G401 (cell line): ENCODE measurements around the gene CNBD2. TPM values are rescaled to one million over a fixed set of nuclear protein-coding genes. Genes with fewer than 3 reads are reported as not detected.
A peak's percentile ranks its signal among the peaks of the same experiment; 100 is the strongest.
"Not testable (repeated sequence)": the region's sequence is repeated elsewhere in the genome, so short reads cannot be mapped to it uniquely, and the experiment has no call there.

ENCODE experiments used
- DNase-seq: peaks from one replicate; pipeline ENCODE4 v3.0.0-alpha.2; 2015; ENCODE audit warnings: low spot score
- in situ Hi-C: cut with HindIII; loops from 2 replicates; pipeline ENCODE4 v1.10.0; 2016; ENCODE audit warnings: low sequenced_read_pairs, mixed read lengths
- total RNA-seq: library from RNA; depleted of rRNA; stranded (reverse); fragments of >200 nt; shearing (Covaris generic); gene quantifications from 2 replicates; pipeline ENCODE4 v1.2.3, GENCODE V29; 2014

Gene CNBD2
- total RNA-seq, 1 experiment from 2014 or later = 8.6 TPM

DNA sequence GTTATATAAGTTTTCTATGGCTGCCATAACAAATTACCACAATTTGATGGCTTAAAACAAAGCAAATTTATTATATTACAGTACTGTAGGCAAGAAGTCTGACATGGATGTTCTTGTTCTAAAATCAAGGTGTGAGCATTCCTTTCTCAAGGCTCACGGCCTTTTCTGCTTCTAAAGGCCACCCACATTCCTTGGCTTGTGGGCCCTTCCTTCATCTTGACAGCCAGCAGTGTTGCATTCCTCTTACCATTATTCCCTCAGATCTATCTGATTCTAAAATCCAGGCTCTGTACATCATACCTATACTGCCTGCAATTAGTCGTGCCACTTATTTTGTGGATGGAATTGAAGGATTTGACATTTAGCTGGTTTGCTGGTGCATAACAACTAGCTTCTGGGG is 3.6 kb downstream of the CNBD2 start:
- DNase-seq = no peak
- in situ Hi-C loops = no loop called here

DNA sequence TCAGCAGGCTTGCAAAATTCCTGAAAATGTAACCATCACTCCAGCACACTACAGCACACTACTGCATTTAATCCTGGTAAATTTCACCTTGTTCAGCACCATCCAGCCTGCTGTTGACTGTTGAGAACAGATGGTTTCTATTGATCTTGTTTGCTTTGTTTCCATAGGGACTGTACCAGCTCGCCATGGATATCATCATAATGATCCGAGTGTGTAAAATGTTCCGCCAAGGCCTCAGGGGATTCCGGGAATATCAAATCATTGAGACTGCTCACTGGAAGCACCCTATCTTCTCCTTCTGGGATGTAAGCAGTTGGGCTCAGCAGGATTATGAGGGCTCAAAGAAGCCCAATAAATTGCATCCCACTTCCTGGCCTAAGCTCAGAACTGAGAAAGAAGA is 4.1 kb downstream of the CNBD2 start:
- no peak for DNase-seq

DNA sequence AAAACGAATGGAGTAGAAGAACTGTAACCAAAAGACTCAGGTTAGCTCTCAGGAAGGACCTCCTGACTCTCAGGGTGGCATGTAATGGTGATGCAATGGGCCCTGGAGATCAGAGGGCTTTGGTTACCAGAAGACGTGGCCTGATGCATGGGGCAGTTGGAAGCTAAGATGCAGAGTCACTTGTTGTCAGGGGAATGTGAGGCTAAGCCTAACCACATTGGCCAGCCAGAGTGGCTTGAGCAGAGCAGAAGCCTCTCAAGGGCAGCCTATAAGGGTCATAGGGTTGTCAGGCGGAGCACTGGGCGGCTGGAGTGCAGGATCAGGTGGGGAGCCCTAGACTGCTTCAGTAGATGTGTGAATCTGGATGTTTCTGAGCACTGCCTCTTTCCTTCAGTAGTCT is 5.9 kb downstream of the CNBD2 start:
- DNase-seq = no peak
- in situ Hi-C loops = no loop called here

More for the DNA sequence above, 4.1 kb downstream of the CNBD2 start:
- in situ Hi-C loops = no loop called here

DNA sequence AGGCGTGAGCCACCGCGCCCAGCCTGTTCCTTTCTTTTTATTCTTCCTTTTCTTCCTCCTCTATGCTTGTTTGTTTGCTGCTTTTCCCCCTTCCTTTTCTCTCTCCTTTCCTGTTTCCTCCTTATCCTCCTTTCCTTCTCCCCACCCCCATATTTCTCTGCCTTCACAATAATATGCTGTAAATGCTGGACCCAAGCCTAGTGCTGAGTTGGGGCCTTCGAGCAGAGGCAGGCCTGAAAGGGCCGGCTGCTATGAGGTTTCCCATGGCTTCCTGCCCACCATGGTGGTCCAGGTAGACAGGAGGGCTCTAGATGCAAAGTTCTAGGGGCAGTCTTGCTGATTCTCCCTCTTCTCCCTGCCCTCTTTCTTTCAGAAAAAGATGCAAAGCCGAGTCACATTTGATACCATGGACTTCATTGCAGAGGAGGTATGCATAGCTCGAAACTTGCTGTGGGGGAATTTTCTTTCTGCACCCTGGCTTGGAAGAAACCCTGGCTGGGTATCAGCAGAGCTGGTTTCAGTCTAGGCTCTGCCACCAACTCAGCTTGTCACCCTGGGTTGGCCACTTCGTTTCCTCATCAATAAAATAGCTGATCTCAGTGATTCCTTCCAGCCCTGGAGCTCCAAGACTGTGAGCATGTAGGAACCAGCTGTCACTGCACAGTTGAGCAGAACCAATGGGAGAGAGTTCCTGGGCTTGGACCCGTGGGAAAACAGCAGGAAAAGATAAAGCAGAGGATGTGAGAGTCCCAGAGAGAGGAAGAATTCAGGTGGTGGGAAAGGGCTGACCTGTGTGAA is 7.4 kb downstream of the CNBD2 start:
- in situ Hi-C loops = no loop called here

DNA sequence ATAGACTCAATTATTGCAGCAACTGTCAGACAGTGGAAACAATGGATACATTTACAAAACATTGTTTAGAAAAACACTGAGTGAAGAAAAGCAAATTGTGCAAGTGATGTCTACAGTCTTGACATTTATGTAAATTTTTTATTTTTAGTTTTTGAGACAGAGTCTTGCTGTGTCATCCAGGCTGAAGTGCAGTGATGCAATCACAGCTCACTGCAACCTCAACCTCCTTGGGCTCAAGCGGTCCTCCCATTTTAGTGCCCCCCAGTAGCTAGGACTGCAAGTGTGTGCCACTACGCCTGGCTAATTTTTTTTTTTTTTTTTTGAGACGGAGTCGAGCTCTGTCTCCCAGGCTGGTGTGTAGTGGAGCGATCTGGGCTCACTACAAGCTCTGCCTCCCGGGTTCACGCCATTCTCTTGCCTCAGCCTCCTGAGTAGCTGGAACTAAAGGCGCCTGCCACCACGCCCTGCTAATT is 9.7 kb downstream of the CNBD2 start:
- in situ Hi-C loops = no loop called here
- no peak for DNase-seq

More for the DNA sequence above, 7.4 kb downstream of the CNBD2 start:
- DNase-seq = no peak

DNA sequence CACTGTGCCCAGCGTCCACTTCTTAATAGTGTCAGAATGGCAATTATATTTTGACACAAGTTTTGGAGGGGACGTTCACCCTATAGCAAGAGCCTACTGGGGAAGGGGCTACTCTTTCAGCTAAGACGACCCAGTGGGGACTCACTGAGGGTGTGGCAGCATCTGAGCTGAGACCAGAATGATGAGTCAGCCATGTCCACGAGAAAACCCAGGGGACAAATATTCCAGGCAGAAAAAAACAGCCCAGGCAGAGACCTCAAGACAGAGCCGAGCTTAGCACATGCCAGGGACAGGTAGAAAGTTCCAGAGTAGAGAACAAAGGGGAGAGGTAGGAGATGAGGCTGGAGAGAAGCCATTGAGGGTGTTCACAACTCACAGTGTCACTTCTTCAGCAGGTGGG is 11.2 kb downstream of the CNBD2 start:
- in situ Hi-C loops = no loop called here
- no peak for DNase-seq

DNA sequence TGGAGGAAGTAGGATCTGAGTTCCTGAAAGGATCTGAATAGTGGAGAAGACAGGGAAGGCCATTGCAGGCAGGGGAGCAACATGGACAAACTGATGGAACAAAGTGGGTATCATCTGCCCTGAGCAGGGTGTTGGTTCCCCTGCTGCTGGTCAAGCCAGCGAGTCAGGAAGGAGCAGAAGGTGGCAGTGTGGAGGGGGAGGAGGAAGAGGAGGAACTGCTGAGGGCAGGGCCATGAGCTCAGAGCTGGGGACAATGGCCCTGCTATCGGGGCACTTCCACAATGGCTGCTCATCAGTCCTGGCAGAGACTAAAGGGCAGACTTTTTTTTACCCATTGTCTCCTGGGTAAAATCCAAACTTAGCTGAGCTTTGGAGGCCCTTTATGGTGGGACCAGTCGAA is 13.6 kb downstream of the CNBD2 start:
- in situ Hi-C loops = no loop called here

DNA sequence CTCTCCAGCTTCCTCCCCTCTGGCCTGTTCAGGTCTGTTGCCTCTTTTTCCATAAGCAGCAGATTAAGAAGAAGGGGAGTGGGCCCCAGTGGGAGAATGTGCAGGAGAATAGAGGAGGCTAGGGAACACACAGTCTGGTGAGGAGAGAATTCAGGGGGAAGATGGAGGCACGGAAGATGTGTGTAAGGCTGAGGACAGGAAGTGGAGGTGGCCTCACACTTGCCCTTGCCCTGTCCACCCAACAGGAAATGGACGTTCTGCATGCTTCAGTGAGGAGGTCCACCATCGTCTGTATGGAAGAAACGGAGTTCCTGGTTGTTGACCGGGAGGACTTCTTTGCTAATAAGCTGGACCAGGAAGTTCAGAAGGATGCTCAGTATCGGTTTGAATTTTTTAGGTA is 16.0 kb downstream of the CNBD2 start:
- DNase-seq = no peak
- in situ Hi-C loops = no loop called here

More for the DNA sequence above, 13.6 kb downstream of the CNBD2 start:
- no peak for DNase-seq

DNA sequence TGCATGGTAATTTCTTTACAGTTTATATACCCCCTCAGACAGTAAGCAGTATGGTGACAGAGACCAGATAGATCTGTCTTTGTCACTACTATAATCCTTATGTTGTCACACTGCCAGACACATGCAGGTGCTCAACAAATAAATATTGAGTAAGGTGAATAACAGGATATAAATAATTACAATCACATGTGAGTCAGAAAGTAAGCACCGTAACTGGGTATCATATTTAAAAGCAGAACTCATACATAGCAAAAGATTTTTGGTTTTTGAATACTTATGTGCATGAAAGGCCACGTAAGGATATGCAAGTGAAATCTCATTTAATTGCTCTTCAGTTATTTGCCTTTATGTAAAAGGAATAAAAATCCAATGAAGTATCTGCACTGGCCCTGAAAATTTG is 17.4 kb downstream of the CNBD2 start:
- no peak for DNase-seq
- in situ Hi-C loops = no loop called here

DNA sequence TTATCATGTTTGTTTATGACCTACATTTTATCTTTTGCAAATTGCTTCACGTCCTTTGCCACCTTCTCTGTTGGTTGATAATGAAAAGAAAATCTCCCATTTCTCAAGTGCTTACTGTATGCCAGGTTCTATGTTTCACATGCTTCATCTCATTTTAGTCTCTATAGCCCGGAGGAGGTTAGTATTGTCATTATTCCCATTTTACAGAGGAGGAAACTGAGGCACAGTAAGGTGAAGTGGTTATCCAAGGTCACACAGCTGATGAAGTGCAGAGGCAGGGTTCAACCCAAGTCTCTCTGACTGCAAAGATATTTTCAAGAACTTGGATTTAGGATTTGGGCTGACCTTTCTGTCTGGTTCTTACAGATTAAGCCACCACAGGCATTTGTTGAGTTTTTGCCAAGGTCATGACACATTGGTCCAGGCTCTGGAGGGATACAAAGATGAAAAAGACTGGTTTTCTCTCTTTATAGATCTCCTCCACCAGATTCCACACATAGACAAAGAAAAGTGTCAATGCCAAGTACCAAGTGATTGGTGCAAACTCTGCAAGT is 20.6 kb downstream of the CNBD2 start:
- no peak for DNase-seq
- in situ Hi-C loops = no loop called here

DNA sequence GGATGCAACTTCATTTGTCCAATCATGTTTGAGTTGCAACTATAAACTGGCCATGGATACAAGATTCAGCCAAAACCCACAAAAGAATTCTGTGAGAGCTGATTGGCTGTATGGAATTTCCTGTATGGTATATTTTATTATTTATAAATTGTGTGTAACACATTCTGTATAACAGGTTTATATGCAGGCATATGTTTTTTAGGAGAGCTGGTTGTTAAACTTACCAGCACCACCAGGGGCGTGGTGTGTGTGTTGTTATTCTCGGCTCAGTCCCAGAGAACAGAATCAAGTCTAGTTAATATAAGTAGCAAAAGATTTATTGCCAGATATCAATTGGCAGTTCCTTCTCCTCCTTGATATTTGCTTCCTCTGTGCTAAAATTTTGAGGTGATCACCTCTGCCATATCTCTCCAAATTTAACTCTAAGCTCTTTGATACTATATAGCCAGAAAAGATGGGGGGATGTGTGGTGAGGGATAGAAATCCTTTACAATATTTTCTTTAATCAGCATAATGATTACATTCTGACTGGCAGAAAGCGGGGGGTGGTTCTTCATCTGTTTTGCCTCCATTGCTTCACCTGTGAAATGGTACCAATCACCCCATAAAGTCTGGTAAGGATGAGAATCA is 22.9 kb downstream of the CNBD2 start:
- DNase-seq = no peak
- in situ Hi-C loops = no loop called here

DNA sequence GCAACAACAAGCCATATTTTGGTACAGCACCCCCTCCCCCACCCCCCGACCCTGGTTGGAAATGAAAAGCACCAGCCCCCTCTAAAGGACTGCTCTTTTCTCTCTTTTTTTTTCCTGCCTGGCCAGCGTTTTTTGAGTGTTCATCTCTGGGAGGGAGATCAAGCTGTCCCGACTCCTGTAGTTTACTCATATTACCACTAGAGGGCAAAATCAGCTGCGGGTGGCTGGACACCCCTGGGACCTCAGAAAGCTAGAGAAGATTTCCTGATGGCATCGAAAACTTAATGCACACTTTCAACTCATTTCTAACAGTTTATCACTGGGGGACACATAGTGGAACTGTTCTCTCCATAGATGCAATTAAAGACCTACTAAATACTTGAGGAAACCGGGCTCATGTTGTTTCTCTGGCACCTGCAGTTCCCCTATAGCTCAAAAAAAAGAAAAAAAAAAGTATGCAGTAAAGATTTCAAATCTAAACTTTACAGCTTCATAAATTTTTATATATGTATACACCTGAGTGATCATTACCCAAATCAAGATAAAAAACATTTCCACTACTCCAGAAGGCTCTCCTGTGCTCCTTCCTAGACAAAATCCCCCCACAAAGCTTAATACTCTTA is 24.4 kb downstream of the CNBD2 start:
- DNase-seq = peak; percentile 81
- in situ Hi-C loops = no loop called here

DNA sequence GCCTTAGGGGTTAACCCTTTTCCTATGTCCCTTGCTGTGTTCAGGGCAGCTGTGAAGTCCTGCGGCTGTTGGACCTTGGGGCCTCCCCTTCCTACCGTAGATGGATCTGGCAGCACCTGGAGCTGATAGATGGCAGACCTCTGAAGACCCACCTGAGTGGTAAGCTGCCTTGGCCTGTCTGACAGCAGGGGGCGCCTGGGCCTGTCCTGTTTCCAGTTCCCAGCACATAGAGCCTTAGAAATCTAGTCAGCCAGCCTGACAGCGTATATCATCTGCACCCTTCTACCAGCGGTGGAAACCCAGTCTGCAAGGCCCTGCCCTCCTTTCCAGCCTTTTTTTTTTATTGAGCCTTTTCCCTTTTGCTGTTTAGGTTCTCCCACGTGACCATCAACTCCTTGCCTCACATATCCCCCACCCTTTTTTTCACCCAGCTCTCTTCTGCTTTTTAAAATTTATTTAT is 26.6 kb downstream of the CNBD2 start:
- peak; percentile 82 for DNase-seq
- in situ Hi-C loops = no loop called here

DNA sequence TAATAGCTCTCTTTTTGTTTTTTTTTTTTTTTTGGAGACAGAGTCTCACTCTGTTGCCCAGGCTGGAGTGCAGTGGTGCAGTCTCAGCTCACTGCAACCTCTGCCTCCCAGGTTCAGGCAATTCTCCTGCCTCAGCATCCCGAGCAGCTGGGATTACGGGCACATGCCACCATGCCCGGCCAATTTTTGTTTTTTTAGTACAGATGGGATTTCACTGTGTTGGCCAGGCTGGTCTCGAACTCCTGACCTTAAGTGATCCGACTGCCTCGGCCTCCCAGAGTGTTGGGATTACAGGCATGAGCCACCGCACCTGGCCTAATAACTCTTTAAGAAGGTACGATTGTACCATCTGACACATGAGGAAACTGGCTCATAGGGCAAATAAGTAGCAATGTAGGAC is 28.1 kb downstream of the CNBD2 start:
- in situ Hi-C loops, DNase-seq: not testable (repeated sequence)

DNA sequence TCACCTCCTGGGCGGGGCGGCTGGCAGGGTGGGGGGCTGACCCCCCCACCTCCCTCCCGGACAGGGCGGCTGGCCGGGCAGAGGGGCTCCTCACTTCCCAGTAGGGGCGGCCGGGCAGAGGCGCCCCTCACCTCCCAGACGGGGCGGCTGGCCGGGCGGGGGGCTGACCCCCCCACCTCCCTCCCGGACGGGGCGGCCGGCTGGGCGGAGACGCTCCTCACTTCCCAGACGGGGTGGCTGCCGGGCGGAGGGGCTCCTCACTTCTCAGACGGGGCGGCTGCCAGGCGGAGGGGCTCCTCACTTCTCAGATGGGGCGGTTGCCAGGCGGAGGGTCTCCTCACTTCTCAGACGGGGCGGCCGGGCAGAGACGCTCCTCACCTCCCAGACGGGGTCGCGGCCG is 32.9 kb downstream of the CNBD2 start:
- in situ Hi-C loops, DNase-seq: not testable (repeated sequence)

DNA sequence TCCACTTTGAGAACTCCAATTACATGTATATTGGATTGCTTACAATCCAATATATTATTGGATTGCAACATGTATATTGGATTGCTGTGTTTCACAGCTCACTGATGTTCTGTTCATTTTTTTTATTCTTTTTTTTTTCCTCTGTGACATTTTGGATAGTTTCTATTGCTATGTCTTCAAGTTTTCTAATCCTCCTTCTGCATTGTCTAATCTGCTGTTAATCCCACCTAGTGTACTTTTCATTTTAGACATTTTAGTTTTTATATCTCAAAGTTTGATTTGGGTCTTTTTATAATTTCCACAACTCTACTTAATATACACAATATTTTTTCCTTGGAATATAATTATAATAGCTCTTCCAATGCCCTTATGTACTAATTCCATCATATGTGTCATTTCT is 34.5 kb downstream of the CNBD2 start:
- DNase-seq = no peak
- in situ Hi-C loops = no loop called here

DNA sequence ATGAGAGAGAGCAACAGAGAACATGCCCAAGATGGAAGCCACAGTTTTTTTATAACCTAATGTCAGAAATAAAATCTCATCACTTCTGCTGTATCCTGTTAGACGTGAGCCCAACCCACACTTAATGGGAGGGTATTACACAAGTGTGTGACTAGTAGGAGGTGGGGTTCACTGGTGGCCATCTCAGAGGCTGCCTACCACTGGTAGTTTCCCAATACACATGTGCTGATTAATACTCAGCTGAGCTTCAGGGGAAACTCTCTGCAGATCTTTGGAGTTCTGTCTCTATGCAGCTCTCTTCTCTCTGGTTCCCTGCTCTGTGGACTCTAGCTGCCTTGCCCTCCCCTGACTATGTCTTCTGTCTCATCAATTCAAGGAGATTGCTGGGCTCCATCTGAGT is 35.7 kb downstream of the CNBD2 start:
- in situ Hi-C loops = no loop called here
- DNase-seq = no peak

DNA sequence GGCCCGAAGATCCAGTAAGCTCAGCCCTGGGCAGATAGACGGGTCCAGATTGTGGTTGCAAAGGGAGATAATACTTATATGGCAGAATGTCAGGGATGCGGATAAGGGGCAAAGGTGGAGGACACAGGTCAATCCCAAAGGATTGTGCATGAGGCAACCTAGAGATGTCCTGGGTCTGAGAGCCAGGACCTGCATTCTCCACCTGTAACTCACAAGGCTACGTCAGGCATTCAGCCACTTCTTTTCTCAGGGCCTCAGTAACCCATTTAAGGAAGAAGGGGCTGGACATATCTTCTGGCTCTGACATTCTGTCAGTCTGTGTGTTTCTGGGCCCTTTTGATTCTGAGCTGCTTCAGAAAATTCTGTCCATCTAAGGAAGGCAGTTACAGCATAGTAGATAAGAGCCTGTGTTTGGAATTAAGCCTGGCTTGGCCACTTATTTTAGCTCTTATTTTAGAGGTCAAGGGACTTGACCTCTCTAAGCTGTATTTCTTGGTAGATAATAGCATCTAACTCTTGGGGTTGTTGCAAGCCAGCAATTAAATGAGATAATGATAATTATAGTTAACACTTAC is 40.2 kb downstream of the CNBD2 start:
- in situ Hi-C loops = no loop called here
- DNase-seq = no peak

DNA sequence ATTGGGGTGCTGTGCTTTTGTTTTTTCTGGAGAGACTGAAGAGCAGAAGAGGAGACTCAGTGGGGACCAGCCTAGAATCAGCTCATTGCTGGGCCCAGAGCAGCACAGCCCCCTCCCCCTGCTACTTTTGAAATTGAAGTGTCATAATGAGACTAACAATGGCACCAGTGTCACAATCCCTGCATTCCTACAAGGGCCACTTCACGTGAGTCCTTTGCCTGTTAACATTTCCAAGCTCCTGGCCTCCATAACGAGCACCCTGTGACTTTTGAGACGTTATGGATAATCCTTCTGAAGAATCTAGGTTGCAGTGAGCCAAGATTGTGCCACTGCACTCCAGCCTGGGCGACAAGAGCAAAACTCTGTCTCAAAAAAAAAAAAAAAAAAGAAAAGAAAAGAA is 41.7 kb downstream of the CNBD2 start:
- no peak for DNase-seq
- in situ Hi-C loops = no loop called here

DNA sequence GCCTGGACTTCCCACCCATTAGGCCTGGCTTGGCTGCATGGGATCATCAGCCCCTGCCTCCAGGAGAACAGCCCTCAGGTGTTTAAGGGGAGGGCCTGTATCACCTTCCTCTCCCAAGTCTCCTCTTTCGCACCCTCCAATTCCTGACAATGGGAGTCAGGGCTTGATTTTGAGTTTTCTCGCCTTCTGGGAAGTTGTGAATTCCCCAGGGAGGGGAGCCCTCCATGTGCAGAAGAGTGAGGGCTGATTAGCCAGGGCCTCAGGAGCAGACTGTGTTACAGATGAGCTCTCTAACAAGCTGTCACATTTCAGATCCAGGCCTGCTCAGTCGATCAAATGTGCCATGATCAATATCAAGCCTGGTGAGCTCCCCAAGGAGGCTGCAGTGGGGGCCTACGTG is 42.4 kb downstream of the CNBD2 start:
- in situ Hi-C loops = no loop called here
- DNase-seq = no peak
